Measurements from ENCODE around the gene DUS1L.

Gene DUS1L

GRCh38 chr17:82070611-82071010 lies 5.0 kb upstream of the DUS1L start:
- no peak overlapping the region for H3K27ac ChIP-seq (ENCODE audit: insufficient read depth, low read depth, low read length, poor library complexity, severe bottlenecking)
- H3K4me1 ChIP-seq (ENCODE audit: control insufficient read depth, insufficient read depth, low read length): no peaks in the 10 kb centered on the region
- no peaks in the 10 kb centered on the region for H3K9me3 ChIP-seq (ENCODE audit: control insufficient read depth, low read length)
- H3K36me3 ChIP-seq (ENCODE audit: control insufficient read depth, insufficient read depth, low read length): no peaks in the 10 kb centered on the region
- H3K4me3 ChIP-seq (ENCODE audit: insufficient read depth, low read depth, low read length): no peak overlapping the region
- H3K27me3 ChIP-seq (ENCODE audit: control insufficient read depth, insufficient read depth, low read length, poor library complexity, severe bottlenecking): peaks cover 11% of the 10 kb centered on the region

GRCh38 chr17:82065193-82065637 lies 389 bp downstream of the DUS1L start:
- WGBS, 2 experiments: 2% methylated on average over 47 of the region's 47 CpGs
- no peak overlapping the region for H3K27ac ChIP-seq (ENCODE audit: insufficient read depth, low read depth, low read length, poor library complexity, severe bottlenecking)
- H3K9me3 ChIP-seq (ENCODE audit: control insufficient read depth, low read length): no peaks in the 10 kb centered on the region

GRCh38 chr17:82064433-82065192 lies 991 bp downstream of the DUS1L start:
- Histone ChIP-seq H3K4me3 (ENCODE audit: insufficient read depth, low read depth, low read length) (peak overlapping the region; percentile 89), H3K4me1 (ENCODE audit: control insufficient read depth, insufficient read depth, low read length) (peaks cover 5% of the 10 kb centered on the region), H3K27ac (ENCODE audit: insufficient read depth, low read depth, low read length, poor library complexity, severe bottlenecking) (no peak overlapping the region), H3K36me3 (ENCODE audit: control insufficient read depth, insufficient read depth, low read length) (peaks cover 6% of the 10 kb centered on the region), H3K9me3 (ENCODE audit: control insufficient read depth, low read length) (no peaks in the 10 kb centered on the region), H3K27me3 (ENCODE audit: control insufficient read depth, insufficient read depth, low read length, poor library complexity, severe bottlenecking) (no peaks in the 10 kb centered on the region)
- 66 to 67% methylated on average over 36 of the region's 36 CpGs for WGBS, 2 experiments

More at GRCh38 chr17:82065193-82065637, 389 bp downstream of the DUS1L start:
- Histone ChIP-seq H3K27me3 (ENCODE audit: control insufficient read depth, insufficient read depth, low read length, poor library complexity, severe bottlenecking) (no peaks in the 10 kb centered on the region), H3K4me1 (ENCODE audit: control insufficient read depth, insufficient read depth, low read length) (peaks cover 5% of the 10 kb centered on the region), H3K36me3 (ENCODE audit: control insufficient read depth, insufficient read depth, low read length) (peaks cover 6% of the 10 kb centered on the region), H3K4me3 (ENCODE audit: insufficient read depth, low read depth, low read length) (peak overlapping the region; percentile 89)

GRCh38 chr17:82063424-82064415 lies 1.9 kb downstream of the DUS1L start:
- H3K9me3 ChIP-seq (ENCODE audit: control insufficient read depth, low read length): no peaks in the 10 kb centered on the region
- peaks cover 5% of the 10 kb centered on the region for H3K4me1 ChIP-seq (ENCODE audit: control insufficient read depth, insufficient read depth, low read length)
- no peak overlapping the region for H3K27ac ChIP-seq (ENCODE audit: insufficient read depth, low read depth, low read length, poor library complexity, severe bottlenecking)
- no peaks in the 10 kb centered on the region for H3K27me3 ChIP-seq (ENCODE audit: control insufficient read depth, insufficient read depth, low read length, poor library complexity, severe bottlenecking)
- peaks cover 6% of the 10 kb centered on the region for H3K36me3 ChIP-seq (ENCODE audit: control insufficient read depth, insufficient read depth, low read length)
- H3K4me3 ChIP-seq (ENCODE audit: insufficient read depth, low read depth, low read length): no peak overlapping the region
- 92% methylated on average over 20 of the region's 20 CpGs for WGBS, 2 experiments

- H3K9me3 ChIP-seq (ENCODE audit: control insufficient read depth, low read length): no peaks in the 10 kb centered on the region
- no peaks in the 10 kb centered on the region for H3K27me3 ChIP-seq (ENCODE audit: control insufficient read depth, insufficient read depth, low read length, poor library complexity, severe bottlenecking)
- H3K27ac ChIP-seq (ENCODE audit: insufficient read depth, low read depth, low read length, poor library complexity, severe bottlenecking): no peak overlapping the region
- H3K4me3 ChIP-seq (ENCODE audit: insufficient read depth, low read depth, low read length): no peak overlapping the region
- H3K36me3 ChIP-seq (ENCODE audit: control insufficient read depth, insufficient read depth, low read length): peaks cover 7% of the 10 kb centered on the region
- WGBS, 2 experiments: 95 to 96% methylated on average over 9 of the region's 9 CpGs
- H3K4me1 ChIP-seq (ENCODE audit: control insufficient read depth, insufficient read depth, low read length): peaks cover 5% of the 10 kb centered on the region
These were observed 2.6 kb downstream of the DUS1L start for GRCh38 chr17:82062984-82063368.

- H3K9me3 ChIP-seq (ENCODE audit: control insufficient read depth, low read length): no peaks in the 10 kb centered on the region
- H3K36me3 ChIP-seq (ENCODE audit: control insufficient read depth, insufficient read depth, low read length): peaks cover 13% of the 10 kb centered on the region
- H3K27me3 ChIP-seq (ENCODE audit: control insufficient read depth, insufficient read depth, low read length, poor library complexity, severe bottlenecking): no peaks in the 10 kb centered on the region
- peaks cover 5% of the 10 kb centered on the region for H3K4me1 ChIP-seq (ENCODE audit: control insufficient read depth, insufficient read depth, low read length)
- 94% methylated on average over 24 of the region's 24 CpGs for WGBS, 2 experiments
- no peak overlapping the region for H3K27ac ChIP-seq (ENCODE audit: insufficient read depth, low read depth, low read length, poor library complexity, severe bottlenecking)
- H3K4me3 ChIP-seq (ENCODE audit: insufficient read depth, low read depth, low read length): no peak overlapping the region
These were observed 3.3 kb downstream of the DUS1L start for GRCh38 chr17:82062076-82062983.

GRCh38 chr17:82061047-82061925 lies 4.3 kb downstream of the DUS1L start:
- peaks cover 5% of the 10 kb centered on the region for H3K4me1 ChIP-seq (ENCODE audit: control insufficient read depth, insufficient read depth, low read length)
- 95% methylated on average over 34 of the region's 34 CpGs for whole genome bisulfite sequencing, 2 experiments
- H3K27ac ChIP-seq (ENCODE audit: insufficient read depth, low read depth, low read length, poor library complexity, severe bottlenecking): no peak overlapping the region
- no peak overlapping the region for H3K4me3 ChIP-seq (ENCODE audit: insufficient read depth, low read depth, low read length)
- H3K9me3 ChIP-seq (ENCODE audit: control insufficient read depth, low read length): no peaks in the 10 kb centered on the region
- peaks cover 23% of the 10 kb centered on the region for H3K36me3 ChIP-seq (ENCODE audit: control insufficient read depth, insufficient read depth, low read length)
- no peaks in the 10 kb centered on the region for H3K27me3 ChIP-seq (ENCODE audit: control insufficient read depth, insufficient read depth, low read length, poor library complexity, severe bottlenecking)

GRCh38 chr17:82060614-82061013 lies 5.0 kb downstream of the DUS1L start:
- H3K9me3 ChIP-seq (ENCODE audit: control insufficient read depth, low read length): no peaks in the 10 kb centered on the region
- H3K4me1 ChIP-seq (ENCODE audit: control insufficient read depth, insufficient read depth, low read length): peaks cover 5% of the 10 kb centered on the region
- no peak overlapping the region for H3K27ac ChIP-seq (ENCODE audit: insufficient read depth, low read depth, low read length, poor library complexity, severe bottlenecking)
- H3K27me3 ChIP-seq (ENCODE audit: control insufficient read depth, insufficient read depth, low read length, poor library complexity, severe bottlenecking): no peaks in the 10 kb centered on the region
- no peak overlapping the region for H3K4me3 ChIP-seq (ENCODE audit: insufficient read depth, low read depth, low read length)
- peaks cover 30% of the 10 kb centered on the region for H3K36me3 ChIP-seq (ENCODE audit: control insufficient read depth, insufficient read depth, low read length)
- WGBS, 2 experiments: 91 to 93% methylated on average over 14 of the region's 14 CpGs

GRCh38 chr17:82060001-82060380 lies 5.6 kb downstream of the DUS1L start:
- peaks cover 34% of the 10 kb centered on the region for H3K36me3 ChIP-seq (ENCODE audit: control insufficient read depth, insufficient read depth, low read length)

More at GRCh38 chr17:82060001-82060380, 5.6 kb downstream of the DUS1L start:
- H3K27ac ChIP-seq (ENCODE audit: insufficient read depth, low read depth, low read length, poor library complexity, severe bottlenecking): no peak overlapping the region
- no peaks in the 10 kb centered on the region for H3K27me3 ChIP-seq (ENCODE audit: control insufficient read depth, insufficient read depth, low read length, poor library complexity, severe bottlenecking)
- peaks cover 5% of the 10 kb centered on the region for H3K4me1 ChIP-seq (ENCODE audit: control insufficient read depth, insufficient read depth, low read length)
- WGBS, 2 experiments: 94% methylated on average over 16 of the region's 16 CpGs
- H3K9me3 ChIP-seq (ENCODE audit: control insufficient read depth, low read length): no peaks in the 10 kb centered on the region
- H3K4me3 ChIP-seq (ENCODE audit: insufficient read depth, low read depth, low read length): no peak overlapping the region

All from ectodermal cell (in vitro differentiated cells).